ENCODE data around the gene SLC2A4RG. TPM values are rescaled to one million over a fixed set of nuclear protein-coding genes. Genes with fewer than 3 reads are reported as not detected.

The SLC2A4RG gene
- total and polyA plus RNA-seq, 2 donors (not counting 3 experiments of a cell fraction or from before 2014, with no cell fraction given): 41.7 to 69.4 TPM

DNA sequence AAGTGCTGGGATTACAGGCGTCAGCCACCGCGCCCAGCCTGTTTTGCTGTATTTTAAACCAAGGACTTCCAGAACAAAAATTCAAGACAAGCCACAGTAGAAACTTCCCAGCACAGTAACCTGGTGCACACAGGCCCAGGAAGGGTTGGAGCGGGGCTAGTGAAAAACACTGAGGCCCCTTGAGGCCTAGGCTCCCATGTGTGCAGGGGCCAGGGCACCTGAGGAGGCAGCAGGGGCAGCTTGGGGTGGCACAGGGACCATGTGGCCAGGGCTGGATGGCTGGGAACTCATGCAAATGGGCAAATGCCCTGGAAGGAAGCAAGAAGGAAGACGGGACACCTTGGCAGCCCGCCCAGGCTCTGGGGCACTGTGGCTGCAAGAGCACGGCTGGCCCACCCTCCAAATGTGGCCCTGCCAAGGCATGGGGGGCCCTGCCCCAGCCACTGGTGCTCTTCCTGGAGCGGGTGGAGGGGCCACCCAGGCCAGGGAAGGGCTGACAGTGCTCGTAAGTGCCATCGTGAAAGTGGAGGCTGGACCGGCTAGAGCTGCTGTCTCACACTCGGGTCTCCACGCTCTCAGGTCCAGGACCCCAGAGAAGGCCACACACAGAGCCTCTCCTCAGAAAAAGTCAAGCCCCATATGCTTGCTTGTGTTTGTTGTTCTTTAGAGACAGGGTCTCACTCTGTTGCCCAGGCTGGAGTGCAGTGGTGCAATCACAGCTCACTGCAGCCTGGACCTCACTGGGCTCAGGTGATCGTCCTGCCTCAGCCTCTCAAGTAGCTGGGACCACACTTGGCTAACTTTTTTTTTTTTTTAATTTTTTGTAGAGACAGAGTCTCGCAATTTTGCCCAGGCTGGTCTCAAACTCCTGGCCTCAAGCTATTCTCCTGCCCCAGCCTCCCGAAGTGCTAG is 10.3 kb downstream of the SLC2A4RG start:
- Histone ChIP-seq H3K4me3 (replicated peaks in 1 of 3; ENCODE audit: insufficient read depth in 1 of 3, low read depth in 1 of 3, low read length in 3 of 3) (no peak overlapping the region), H3K79me2 (ENCODE audit: control insufficient read depth, insufficient read depth, low read length) (no peaks in the 10 kb centered on the region), H3K27me3 (ENCODE audit: control insufficient read depth in 2 of 2, insufficient read depth in 2 of 2, low read length in 2 of 2) (no peaks in the 10 kb centered on the region), H3K27ac (ENCODE audit: insufficient read depth, low read depth, low read length) (no peak overlapping the region), H3K9ac (replicated peaks; ENCODE audit: extremely low read depth, insufficient read depth, low read length) (no peak overlapping the region), H3K4me1 (ENCODE audit: control insufficient read depth, extremely low read depth, insufficient read depth, low read length) (no peaks in the 10 kb centered on the region), H2AFZ (ENCODE audit: low read depth, low read length) (no peak overlapping the region), H3K9me1 (replicated peaks; ENCODE audit: control insufficient read depth, extremely low read depth, insufficient read depth, low read length) (no peaks in the 10 kb centered on the region), H3K9me3 (replicated peaks; ENCODE audit: control insufficient read depth, insufficient read depth, low read length) (no peaks in the 10 kb centered on the region), H3K4me2 (ENCODE audit: insufficient read depth, low read length) (no peak overlapping the region), H3K36me3 (ENCODE audit: control insufficient read depth in 2 of 2, extremely low read depth in 1 of 2, insufficient read depth in 2 of 2, low read length in 2 of 2) (no peaks in the 10 kb centered on the region), H4K20me1 (replicated peaks; ENCODE audit: control insufficient read depth, extremely low read depth, insufficient read depth, low read length) (no peaks in the 10 kb centered on the region)
- ChIA-PET POLR2A (no interaction called here), CTCF (interaction anchor here (1.0 kb wide), 1 partner anchor 370 kb away, joined by 3 read pairs; no protein-coding TSS in a partner anchor)
- BruUV-seq (replicated peaks): no TSS peak
- intact Hi-C loops (cut with micrococcal nuclease): no loop called here
- no peak for TF ChIP-seq MAX (IDR thresholded peaks at IDR 0.05; ENCODE audit: insufficient read depth, insufficient read length)
- FAIRE-seq: no peak
- dilution Hi-C loops (cut with MboI; ENCODE audit: extremely low pct_ligation_motif_present, low sequenced_read_pairs): no loop called here
- DNase-seq (ENCODE audit: low read depth, low spot score): no peak

GRCh38 chr20:63750807-63751470 is 11.4 kb downstream of the SLC2A4RG start:
- no peaks in the 10 kb centered on the region for H4K20me1 ChIP-seq (replicated peaks; ENCODE audit: control insufficient read depth, extremely low read depth, insufficient read depth, low read length)
- H3K4me2 ChIP-seq (ENCODE audit: insufficient read depth, low read length): no peak overlapping the region
- FAIRE-seq (no peak), DNase-seq (ENCODE audit: low read depth, low spot score) (no peak)
- no peak overlapping the region for H2AFZ ChIP-seq (ENCODE audit: low read depth, low read length)
- H3K27me3 ChIP-seq (ENCODE audit: control insufficient read depth in 2 of 2, insufficient read depth in 2 of 2, low read length in 2 of 2): no peaks in the 10 kb centered on the region
- ChIA-PET POLR2A (no interaction called here), CTCF (interaction anchor here (1.0 kb wide), 1 partner anchor 369 kb away, joined by 3 read pairs; no protein-coding TSS in a partner anchor)
- H3K9me1 ChIP-seq (replicated peaks; ENCODE audit: control insufficient read depth, extremely low read depth, insufficient read depth, low read length): no peaks in the 10 kb centered on the region
- H3K9ac ChIP-seq (replicated peaks; ENCODE audit: extremely low read depth, insufficient read depth, low read length): no peak overlapping the region
- H3K79me2 ChIP-seq (ENCODE audit: control insufficient read depth, insufficient read depth, low read length): no peaks in the 10 kb centered on the region
- H3K4me3 ChIP-seq (replicated peaks in 1 of 3; ENCODE audit: insufficient read depth in 1 of 3, low read depth in 1 of 3, low read length in 3 of 3): no peak overlapping the region
- no peaks in the 10 kb centered on the region for H3K9me3 ChIP-seq (replicated peaks; ENCODE audit: control insufficient read depth, insufficient read depth, low read length)
- BruUV-seq (replicated peaks): no TSS peak
- no peaks in the 10 kb centered on the region for H3K36me3 ChIP-seq (ENCODE audit: control insufficient read depth in 2 of 2, extremely low read depth in 1 of 2, insufficient read depth in 2 of 2, low read length in 2 of 2)
- no peak overlapping the region for H3K27ac ChIP-seq (ENCODE audit: insufficient read depth, low read depth, low read length)
- dilution Hi-C loops (cut with MboI; ENCODE audit: extremely low pct_ligation_motif_present, low sequenced_read_pairs): no loop called here
- TF ChIP-seq GATA2 (IDR thresholded peaks at IDR 0.05; ENCODE audit: insufficient read depth, insufficient read length, low read depth, low read length): no peak
- TF ChIP-seq MAX (IDR thresholded peaks at IDR 0.05; ENCODE audit: insufficient read depth, insufficient read length): no peak
- TF ChIP-seq FOS (IDR thresholded peaks at IDR 0.05; ENCODE audit: borderline replicate concordance, insufficient read depth, low read length): no peak
- intact Hi-C loops (cut with micrococcal nuclease): no loop called here
- no peaks in the 10 kb centered on the region for H3K4me1 ChIP-seq (ENCODE audit: control insufficient read depth, extremely low read depth, insufficient read depth, low read length)
